Stromal cell of bone marrow (primary cell): Measurements from ENCODE around the gene CTNS.
"Not testable (repeated sequence)": the region's sequence is repeated elsewhere in the genome, so short reads cannot be mapped to it uniquely, and the experiment has no call there.

ENCODE experiments used
- DNase-seq: peaks from one replicate; pipeline ENCODE4 v3.0.0-alpha.2; 2012; ENCODE audit warnings: low read depth

CTNS gene

GRCh38 chr17:3688027-3688553 is 51.5 kb downstream of the CTNS start:
- DNase-seq: no peak

GRCh38 chr17:3688852-3689261 is 52.3 kb downstream of the CTNS start:
- DNase-seq: no peak

- no peak for DNase-seq
Observed at GRCh38 chr17:3689262-3690093, 52.9 kb downstream of the CTNS start.

GRCh38 chr17:3690094-3690715 is 53.6 kb downstream of the CTNS start:
- no peak for DNase-seq

- no peak for DNase-seq
Observed at GRCh38 chr17:3691617-3692067, 55.1 kb downstream of the CTNS start.

GRCh38 chr17:3692346-3692745 is 55.8 kb downstream of the CTNS start:
- no peak for DNase-seq

GRCh38 chr17:3693141-3693540 is 56.6 kb downstream of the CTNS start:
- DNase-seq: no peak

- DNase-seq: no peak
Observed at GRCh38 chr17:3693829-3694231, 57.3 kb downstream of the CTNS start.

- DNase-seq: no peak
Observed at GRCh38 chr17:3695129-3695722, 58.7 kb downstream of the CTNS start.

- no peak for DNase-seq
Observed at GRCh38 chr17:3695723-3696411, 59.3 kb downstream of the CTNS start, which contains the start of gene P2RX5. P2RX5 (minus strand) TSS chr17:3696155; CDS start chr17:3696005, 150 bp downstream.

GRCh38 chr17:3697103-3697476 is 60.5 kb downstream of the CTNS start:
- no peak for DNase-seq

- no peak for DNase-seq
Observed at GRCh38 chr17:3698139-3698538, 61.6 kb downstream of the CTNS start.

- no peak for DNase-seq
Observed at GRCh38 chr17:3699951-3700350, 63.4 kb downstream of the CTNS start.

- not testable (repeated sequence) for DNase-seq
Observed at GRCh38 chr17:3702041-3702539, 65.5 kb downstream of the CTNS start.

- DNase-seq: no peak
Observed at GRCh38 chr17:3704931-3705717, 68.6 kb downstream of the CTNS start.

GRCh38 chr17:3705718-3705984 is 69.1 kb downstream of the CTNS start:
- not testable (repeated sequence) for DNase-seq

GRCh38 chr17:3708366-3708765 is 71.8 kb downstream of the CTNS start:
- DNase-seq: no peak

GRCh38 chr17:3710951-3711383 is 74.4 kb downstream of the CTNS start:
- DNase-seq: no peak
